Measurements from ENCODE around the gene RBKS. TPM values are rescaled to one million over a fixed set of nuclear protein-coding genes. Genes with fewer than 3 reads are reported as not detected.
A peak's percentile ranks its signal among the peaks of the same experiment; 100 is the strongest.

The RBKS gene
- total and polyA plus RNA-seq, 2 donors (not counting 1 experiment from before 2014, with no cell fraction given): 1.3 to 2.6 TPM

DNA sequence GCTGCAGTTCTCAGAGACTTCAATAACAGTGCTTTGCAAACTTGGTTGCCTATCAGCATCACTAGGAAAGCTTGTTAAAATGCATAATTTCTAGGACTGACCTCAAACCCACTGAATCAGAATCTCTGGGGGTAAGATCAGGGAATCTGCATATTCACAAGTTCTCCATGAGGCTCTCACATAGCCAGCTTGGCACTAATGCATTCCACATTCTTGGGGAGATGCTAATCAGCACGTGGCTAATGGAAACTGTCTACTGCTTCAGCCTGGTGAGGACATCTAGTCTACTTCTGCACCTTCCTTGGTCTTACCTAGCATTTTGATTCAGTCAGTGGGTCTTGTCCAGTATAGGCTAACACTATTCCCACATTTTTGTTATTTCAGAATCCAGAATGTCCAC, 56.3 kb downstream of the RBKS start:
- H3K4me2 ChIP-seq (ENCODE audit: extremely low read depth, insufficient read depth, low read length): no peak overlapping the region
- TF ChIP-seq, protein P1, sequence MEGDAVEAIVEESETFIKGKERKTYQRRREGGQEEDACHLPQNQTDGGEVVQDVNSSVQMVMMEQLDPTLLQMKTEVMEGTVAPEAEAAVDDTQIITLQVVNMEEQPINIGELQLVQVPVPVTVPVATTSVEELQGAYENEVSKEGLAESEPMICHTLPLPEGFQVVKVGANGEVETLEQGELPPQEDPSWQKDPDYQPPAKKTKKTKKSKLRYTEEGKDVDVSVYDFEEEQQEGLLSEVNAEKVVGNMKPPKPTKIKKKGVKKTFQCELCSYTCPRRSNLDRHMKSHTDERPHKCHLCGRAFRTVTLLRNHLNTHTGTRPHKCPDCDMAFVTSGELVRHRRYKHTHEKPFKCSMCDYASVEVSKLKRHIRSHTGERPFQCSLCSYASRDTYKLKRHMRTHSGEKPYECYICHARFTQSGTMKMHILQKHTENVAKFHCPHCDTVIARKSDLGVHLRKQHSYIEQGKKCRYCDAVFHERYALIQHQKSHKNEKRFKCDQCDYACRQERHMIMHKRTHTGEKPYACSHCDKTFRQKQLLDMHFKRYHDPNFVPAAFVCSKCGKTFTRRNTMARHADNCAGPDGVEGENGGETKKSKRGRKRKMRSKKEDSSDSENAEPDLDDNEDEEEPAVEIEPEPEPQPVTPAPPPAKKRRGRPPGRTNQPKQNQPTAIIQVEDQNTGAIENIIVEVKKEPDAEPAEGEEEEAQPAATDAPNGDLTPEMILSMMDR (conservative IDR thresholded peaks at IDR 0.05 in 1 of 2, IDR thresholded peaks at IDR 0.05 in 1 of 2; ENCODE audit: low read depth in 1 of 2, low read length in 2 of 2): no peak
- TF ChIP-seq EZH2 (IDR thresholded peaks at IDR 0.05; ENCODE audit: low read length, missing control alignments): no peak
- no peaks in the 10 kb centered on the region for H3K9me3 ChIP-seq (ENCODE audit: control insufficient read depth, insufficient read depth, low read depth, low read length)
- H3K27me3 ChIP-seq (ENCODE audit: control insufficient read depth, insufficient read depth, low read length): no peaks in the 10 kb centered on the region
- DNase-seq (ENCODE audit: low read depth in 2 of 2): peak in 1 of 2 donors; percentile 80
- no peaks in the 10 kb centered on the region for H3K79me2 ChIP-seq (ENCODE audit: control insufficient read depth, insufficient read depth, low read length)
- no peak overlapping the region for H2AFZ ChIP-seq (ENCODE audit: low read length)
- no peak overlapping the region for H3K27ac ChIP-seq (ENCODE audit: insufficient read depth, low read length)
- H4K20me1 ChIP-seq (ENCODE audit: control insufficient read depth, extremely low read depth, insufficient read depth, low read length): no peaks in the 10 kb centered on the region
- no peak overlapping the region for H3K4me3 ChIP-seq (replicated peaks in 1 of 4; ENCODE audit: control extremely low read depth in 1 of 4, insufficient read depth in 1 of 4, low read depth in 3 of 4, low read length in 4 of 4)
- H3K9ac ChIP-seq (ENCODE audit: insufficient read depth, low read length): no peak overlapping the region
- H3K4me1 ChIP-seq (ENCODE audit: control insufficient read depth, extremely low read depth, insufficient read depth, low read length): peaks cover 2% of the 10 kb centered on the region
- H3K36me3 ChIP-seq (ENCODE audit: control insufficient read depth, insufficient read depth, low read length): no peaks in the 10 kb centered on the region

DNA sequence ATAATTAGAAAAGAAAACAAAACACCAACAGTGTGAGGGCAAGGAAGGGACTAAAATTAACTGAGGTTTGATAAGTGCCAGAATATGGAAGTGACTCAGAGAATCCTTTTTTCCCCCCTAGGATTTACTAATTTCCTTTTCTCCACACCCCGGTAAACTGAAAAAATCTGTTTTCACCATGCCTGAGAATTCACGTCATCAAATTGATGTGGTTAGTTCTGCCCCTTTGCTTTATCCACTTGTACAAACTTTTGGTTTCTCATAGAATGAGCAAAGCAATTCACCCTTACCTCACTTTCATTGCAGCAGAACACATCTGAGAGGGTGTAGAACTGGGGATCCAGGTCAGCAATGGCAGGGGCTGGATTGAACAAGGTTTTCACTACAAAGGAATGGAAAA, 57.8 kb downstream of the RBKS start:
- no peaks in the 10 kb centered on the region for H3K36me3 ChIP-seq (ENCODE audit: control insufficient read depth, insufficient read depth, low read length)
- H3K79me2 ChIP-seq (ENCODE audit: control insufficient read depth, insufficient read depth, low read length): no peaks in the 10 kb centered on the region
- no peak overlapping the region for H2AFZ ChIP-seq (ENCODE audit: low read length)
- no peak overlapping the region for H3K9ac ChIP-seq (ENCODE audit: insufficient read depth, low read length)
- H3K27me3 ChIP-seq (ENCODE audit: control insufficient read depth, insufficient read depth, low read length): no peaks in the 10 kb centered on the region
- H4K20me1 ChIP-seq (ENCODE audit: control insufficient read depth, extremely low read depth, insufficient read depth, low read length): no peaks in the 10 kb centered on the region
- no peak overlapping the region for H3K4me2 ChIP-seq (ENCODE audit: extremely low read depth, insufficient read depth, low read length)
- peak; percentile 34 to 94 for DNase-seq (ENCODE audit: low read depth in 2 of 2)
- no peaks in the 10 kb centered on the region for H3K9me3 ChIP-seq (ENCODE audit: control insufficient read depth, insufficient read depth, low read depth, low read length)
- peaks cover 2% of the 10 kb centered on the region for H3K4me1 ChIP-seq (ENCODE audit: control insufficient read depth, extremely low read depth, insufficient read depth, low read length)
- no peak for TF ChIP-seq EZH2 (IDR thresholded peaks at IDR 0.05; ENCODE audit: low read length, missing control alignments)
- TF ChIP-seq, protein P1 (conservative IDR thresholded peaks at IDR 0.05 in 1 of 2, IDR thresholded peaks at IDR 0.05 in 1 of 2; ENCODE audit: low read depth in 1 of 2, low read length in 2 of 2): no peak
- no peak overlapping the region for H3K27ac ChIP-seq (ENCODE audit: insufficient read depth, low read length)
- H3K4me3 ChIP-seq (replicated peaks in 1 of 4; ENCODE audit: control extremely low read depth in 1 of 4, insufficient read depth in 1 of 4, low read depth in 3 of 4, low read length in 4 of 4): no peak overlapping the region

DNA sequence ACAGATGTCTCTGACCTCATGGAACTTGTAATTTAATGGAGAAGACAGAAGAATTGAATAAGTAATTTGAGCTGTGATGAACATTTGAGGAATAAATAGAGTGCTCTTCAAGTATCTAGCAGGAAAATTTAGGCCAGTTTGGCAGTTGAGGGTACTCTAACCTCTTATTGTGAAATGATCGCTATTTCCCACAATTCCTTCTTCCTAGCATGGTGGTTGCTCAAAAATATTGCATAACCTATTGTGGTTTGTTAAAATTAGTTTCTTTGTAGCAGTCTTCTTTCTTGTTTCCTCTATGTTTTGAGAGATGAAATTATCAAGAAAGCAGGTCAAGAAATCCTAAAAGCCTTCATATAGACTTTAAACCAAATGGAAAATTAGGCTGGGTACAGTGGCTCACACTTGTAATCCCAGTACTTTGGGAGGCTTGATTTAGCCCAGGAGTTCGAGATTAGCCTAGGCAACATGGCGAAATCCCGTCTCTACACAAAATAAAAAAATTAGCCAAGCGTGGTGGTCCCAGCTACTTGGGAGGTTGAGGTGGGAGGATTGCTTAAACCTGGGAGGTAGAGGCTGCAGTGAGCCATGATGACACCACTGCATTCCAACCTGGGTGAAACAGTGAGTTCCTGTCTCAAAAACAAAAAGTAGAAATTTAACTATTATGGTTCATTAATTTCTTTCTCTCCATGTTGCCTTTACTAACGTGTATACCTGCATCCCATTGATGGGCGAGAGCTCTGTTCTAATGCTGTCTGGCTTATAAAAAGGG, 58.7 kb downstream of the RBKS start:
- no peak overlapping the region for H2AFZ ChIP-seq (ENCODE audit: low read length)
- H3K4me1 ChIP-seq (ENCODE audit: control insufficient read depth, extremely low read depth, insufficient read depth, low read length): peaks cover 2% of the 10 kb centered on the region
- no peaks in the 10 kb centered on the region for H3K36me3 ChIP-seq (ENCODE audit: control insufficient read depth, insufficient read depth, low read length)
- no peaks in the 10 kb centered on the region for H3K9me3 ChIP-seq (ENCODE audit: control insufficient read depth, insufficient read depth, low read depth, low read length)
- H3K79me2 ChIP-seq (ENCODE audit: control insufficient read depth, insufficient read depth, low read length): no peaks in the 10 kb centered on the region
- H3K4me2 ChIP-seq (ENCODE audit: extremely low read depth, insufficient read depth, low read length): no peak overlapping the region
- H3K27me3 ChIP-seq (ENCODE audit: control insufficient read depth, insufficient read depth, low read length): no peaks in the 10 kb centered on the region
- no peaks in the 10 kb centered on the region for H4K20me1 ChIP-seq (ENCODE audit: control insufficient read depth, extremely low read depth, insufficient read depth, low read length)
- H3K27ac ChIP-seq (ENCODE audit: insufficient read depth, low read length): no peak overlapping the region
- DNase-seq (ENCODE audit: low read depth in 2 of 2): peak in 1 of 2 donors; percentile 20
- H3K4me3 ChIP-seq (replicated peaks in 1 of 4; ENCODE audit: control extremely low read depth in 1 of 4, insufficient read depth in 1 of 4, low read depth in 3 of 4, low read length in 4 of 4): no peak overlapping the region
- no peak overlapping the region for H3K9ac ChIP-seq (ENCODE audit: insufficient read depth, low read length)
- TF ChIP-seq, protein P1 (conservative IDR thresholded peaks at IDR 0.05 in 1 of 2, IDR thresholded peaks at IDR 0.05 in 1 of 2; ENCODE audit: low read depth in 1 of 2, low read length in 2 of 2): no peak
- no peak for TF ChIP-seq EZH2 (IDR thresholded peaks at IDR 0.05; ENCODE audit: low read length, missing control alignments)
